HG02840 (cell line): Measurements from ENCODE around the gene CLRN3.

Experiments used
- ATAC-seq: cut with Tn5 transposase; IDR thresholded peaks from one replicate; pipeline ENCODE4 v1.9.1; 2021; ENCODE audit warnings: mild to moderate bottlenecking, moderate library complexity, moderate number of reproducible peaks; ENCODE audit not compliant: unreplicated experiment, low FRiP score

CLRN3 gene

DNA sequence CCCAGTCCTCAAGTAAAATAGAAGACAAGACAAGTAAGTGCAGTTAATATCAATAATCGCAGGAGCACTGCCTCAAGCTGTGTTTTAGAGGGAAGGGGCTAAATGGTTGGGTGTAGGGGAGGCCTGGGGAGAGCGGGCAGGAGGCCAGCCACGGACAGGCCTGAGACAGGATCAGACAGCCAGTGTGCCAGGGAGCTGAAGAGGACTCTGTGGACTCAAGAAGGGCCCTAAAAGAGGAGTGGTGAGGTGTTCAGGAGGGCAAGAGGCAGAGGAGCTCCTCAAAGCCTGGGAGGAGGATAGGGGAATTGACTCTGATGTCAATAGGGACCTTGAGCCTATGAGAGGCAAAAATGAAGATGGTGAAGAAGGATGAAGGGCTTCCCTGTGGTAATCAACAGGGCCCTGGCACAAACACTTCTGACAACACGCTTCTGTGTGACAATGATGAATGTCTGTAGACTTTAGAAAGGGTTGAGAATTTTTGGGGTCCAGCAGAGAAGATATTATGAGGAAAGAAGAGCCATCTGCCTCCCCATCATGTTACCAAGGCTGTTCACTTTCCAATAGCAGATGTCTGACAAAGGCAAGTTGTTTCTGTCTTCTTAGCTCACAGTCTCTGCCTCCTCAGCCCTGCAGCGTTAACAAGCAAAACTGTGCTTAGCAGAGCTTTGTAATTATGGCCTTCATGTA, 11.7 kb upstream of the CLRN3 start:
- no peak for ATAC-seq

DNA sequence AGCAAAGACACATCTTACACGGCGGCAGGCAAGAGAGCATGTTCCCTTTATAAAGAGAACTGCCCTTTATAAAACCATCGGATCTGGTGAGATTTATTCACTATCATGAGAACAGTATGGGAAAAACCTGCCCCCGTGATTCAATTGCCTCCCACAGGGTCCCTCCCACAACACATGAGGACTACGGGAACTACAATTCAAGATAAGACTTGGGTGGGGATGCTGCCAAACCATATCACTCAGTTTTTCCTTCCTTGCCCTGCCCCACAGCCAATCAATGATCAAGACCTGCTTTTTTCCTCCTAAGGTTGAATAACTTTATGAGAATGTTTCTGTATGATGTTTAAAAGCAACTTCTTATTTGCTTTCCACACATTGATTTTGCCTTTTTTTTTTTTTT, 11.0 kb upstream of the CLRN3 start:
- no peak for ATAC-seq

DNA sequence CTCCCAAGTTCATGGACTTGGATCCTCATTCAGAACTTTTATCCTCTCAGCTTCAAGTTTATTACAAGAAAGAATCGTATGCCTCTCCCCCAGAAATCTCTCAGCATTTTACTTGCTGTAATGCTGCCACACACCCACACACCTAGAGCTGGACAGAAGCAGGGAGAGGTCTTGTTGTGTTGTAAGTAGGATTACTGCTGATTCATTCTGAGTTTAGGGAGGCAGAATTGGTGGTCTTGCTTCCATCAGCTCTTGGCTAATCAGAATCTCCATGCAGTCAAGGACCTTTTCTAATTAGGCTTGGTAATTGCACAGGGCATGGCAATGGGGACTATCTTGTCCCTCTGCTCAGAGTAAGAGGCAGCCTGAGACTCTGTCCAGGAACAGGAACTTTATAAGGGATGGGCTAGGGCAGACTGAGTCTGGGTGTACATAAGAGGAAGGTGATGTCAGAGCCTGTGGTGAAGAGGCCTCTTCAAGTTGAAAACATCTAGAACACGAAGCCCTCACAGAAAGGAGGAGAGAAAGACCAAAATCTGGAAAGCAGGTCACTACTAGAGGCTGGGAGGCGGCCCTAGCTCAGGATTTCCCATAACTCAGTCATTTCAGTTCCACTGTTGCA, 7.1 kb upstream of the CLRN3 start:
- ATAC-seq: no peak

DNA sequence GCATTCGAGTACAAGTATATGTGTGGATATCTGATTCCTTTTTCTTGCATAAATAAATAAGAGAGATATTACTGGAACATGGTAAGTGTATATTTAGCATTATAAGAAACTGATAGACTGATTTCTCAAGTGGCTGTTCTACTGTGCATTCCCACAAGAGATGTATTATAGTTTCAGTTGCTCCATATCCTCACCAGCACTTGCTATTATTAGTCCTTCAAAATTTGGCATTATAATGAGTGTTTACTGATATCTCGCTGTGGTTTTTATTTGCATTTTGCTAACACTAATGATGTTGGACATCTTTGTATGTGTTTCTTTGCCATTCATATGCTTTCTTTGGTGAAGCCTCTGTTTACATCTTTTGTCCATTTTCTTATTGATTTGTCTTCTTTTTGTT, 4.4 kb upstream of the CLRN3 start:
- no peak for ATAC-seq

DNA sequence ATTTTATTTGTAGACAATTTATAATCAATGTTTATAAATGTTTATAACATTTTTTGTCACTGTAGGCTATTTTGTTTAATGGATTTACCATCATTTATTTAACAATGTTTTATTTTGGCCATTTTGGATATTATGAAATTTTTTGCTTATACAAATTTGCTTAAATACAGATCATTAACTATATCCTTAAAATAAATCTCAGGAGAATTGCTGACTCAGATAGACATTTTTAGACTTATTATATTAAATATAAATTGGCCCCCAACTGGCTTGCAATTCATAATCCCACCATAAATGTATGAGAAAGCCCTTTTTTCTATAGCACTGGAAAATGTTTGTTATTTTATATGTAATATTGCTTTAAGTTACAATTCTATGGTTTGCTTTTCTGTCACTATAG, 3.8 kb upstream of the CLRN3 start:
- no peak for ATAC-seq

DNA sequence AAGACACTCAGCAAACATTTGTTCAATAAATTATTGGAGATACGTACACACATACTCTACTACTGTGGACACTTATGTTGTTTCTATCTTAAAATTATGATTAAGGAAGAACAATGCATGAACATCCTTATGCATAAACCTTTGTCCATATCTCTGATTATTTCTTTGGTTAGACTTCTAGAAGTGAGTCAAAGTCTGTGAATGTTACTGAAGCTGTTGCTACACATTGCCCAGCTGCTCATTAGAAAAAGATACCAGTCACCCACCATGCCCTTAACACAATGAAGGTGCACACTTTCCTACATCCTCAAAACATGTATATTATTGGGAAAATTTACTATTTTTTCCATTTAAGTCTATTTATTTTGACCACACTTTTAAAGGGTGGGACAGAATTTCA, 1.4 kb upstream of the CLRN3 start:
- ATAC-seq: no peak

DNA sequence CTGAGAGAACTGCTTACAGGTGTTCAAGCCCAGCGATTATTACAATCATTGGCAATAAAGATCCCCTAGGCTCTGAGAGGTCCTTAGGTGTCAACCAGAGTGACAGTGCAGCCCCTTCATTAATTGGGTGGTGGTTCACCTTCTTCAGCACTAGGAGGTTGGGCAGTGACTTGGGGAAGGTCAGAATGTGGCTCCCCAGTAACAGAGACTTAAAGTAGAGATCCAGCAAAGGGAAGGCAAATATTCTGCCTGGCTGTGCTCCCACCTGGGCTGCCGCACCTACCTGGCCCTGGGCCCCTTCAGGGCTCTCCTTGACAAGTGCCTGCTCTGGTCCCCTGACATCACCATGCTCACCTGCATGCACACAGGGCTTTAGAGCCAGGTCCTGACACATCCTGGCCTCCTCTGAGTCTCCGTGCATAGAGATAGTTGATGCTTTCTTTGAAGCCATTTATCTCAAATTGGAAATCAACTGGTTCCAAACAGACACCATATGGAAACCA, 1.9 kb downstream of the CLRN3 start:
- no peak for ATAC-seq

DNA sequence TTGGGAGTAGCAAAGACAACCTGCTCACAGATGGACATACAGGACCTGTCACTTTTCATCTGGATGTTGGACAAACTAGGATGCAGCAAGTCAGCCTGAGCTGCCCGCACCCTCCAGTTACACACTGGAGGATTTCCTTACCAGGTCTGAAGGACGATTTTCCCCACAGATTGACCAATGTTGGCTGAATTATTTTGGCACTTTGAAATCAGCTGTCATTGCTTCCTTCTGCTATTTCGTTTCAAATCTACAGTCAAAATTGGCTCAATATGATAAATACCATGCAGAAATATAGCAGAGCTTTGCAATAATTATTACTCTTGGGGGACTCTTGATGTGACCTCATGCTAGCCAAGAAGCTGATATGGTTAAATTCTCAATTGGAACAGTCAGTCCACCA, 2.5 kb downstream of the CLRN3 start:
- ATAC-seq: no peak

DNA sequence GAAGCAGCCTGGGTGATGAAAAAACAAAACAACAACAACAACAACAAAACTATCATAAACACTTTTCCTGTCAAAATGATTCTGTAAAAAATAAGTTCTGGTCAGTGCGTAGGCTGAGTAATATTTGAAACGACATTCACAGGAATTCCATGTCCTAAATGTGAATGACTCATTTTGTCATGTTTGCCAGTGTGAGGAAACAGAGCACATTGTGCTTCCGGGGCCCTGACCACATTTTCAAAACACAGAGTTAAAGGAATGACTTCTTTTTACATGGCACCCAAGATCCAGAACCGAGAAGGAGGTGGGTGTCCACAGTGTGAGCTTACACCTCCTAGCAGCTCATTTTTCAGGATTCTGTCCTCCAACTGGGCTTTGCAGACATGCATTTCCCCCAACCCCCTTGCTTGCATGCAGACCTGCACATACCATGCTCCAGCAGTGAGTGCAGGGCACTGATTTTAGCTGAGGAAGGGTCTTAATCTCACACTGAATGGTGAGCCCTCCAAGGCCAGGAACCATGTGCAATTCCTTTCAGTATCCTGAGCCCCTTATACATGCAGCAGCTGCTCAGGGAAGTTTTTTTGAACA, 3.0 kb downstream of the CLRN3 start:
- ATAC-seq: no peak

DNA sequence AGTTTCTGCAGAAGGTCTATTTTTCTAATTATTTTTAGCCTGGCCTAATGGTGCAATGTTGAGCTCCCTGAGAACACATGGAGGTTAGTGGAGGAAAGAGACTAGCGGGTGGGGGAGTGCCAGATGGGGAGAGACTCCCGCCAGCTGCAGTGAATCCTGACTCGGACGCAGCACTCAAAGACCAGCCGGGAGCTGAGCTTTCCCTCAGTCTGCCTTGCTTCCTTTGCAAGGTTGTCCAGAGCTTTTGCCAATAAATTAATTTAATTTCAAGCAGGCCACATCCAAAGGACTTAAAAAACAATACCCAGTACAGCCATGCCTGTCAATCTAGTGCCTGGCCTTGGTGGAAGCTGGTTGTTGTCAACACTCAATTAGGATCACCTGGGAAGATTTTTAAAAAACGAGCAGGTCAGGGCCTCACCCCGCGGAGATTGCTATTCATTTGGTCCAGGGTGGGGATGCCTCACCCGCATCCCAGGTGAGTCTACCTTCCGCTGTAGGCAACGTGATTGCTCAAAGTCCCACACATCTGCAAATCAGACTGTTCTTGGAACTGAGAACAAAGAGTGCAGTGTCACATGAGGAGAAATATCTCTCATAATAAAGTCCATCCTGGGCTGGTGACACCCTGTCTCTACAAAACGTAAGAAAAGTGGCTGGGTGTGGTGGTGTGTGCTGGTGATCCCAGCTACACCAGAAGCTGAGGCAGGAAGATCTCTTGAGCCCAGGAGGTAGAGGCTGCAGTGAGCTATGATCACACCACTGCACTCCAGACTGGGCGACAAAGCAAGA, 4.0 kb downstream of the CLRN3 start:
- no peak for ATAC-seq

DNA sequence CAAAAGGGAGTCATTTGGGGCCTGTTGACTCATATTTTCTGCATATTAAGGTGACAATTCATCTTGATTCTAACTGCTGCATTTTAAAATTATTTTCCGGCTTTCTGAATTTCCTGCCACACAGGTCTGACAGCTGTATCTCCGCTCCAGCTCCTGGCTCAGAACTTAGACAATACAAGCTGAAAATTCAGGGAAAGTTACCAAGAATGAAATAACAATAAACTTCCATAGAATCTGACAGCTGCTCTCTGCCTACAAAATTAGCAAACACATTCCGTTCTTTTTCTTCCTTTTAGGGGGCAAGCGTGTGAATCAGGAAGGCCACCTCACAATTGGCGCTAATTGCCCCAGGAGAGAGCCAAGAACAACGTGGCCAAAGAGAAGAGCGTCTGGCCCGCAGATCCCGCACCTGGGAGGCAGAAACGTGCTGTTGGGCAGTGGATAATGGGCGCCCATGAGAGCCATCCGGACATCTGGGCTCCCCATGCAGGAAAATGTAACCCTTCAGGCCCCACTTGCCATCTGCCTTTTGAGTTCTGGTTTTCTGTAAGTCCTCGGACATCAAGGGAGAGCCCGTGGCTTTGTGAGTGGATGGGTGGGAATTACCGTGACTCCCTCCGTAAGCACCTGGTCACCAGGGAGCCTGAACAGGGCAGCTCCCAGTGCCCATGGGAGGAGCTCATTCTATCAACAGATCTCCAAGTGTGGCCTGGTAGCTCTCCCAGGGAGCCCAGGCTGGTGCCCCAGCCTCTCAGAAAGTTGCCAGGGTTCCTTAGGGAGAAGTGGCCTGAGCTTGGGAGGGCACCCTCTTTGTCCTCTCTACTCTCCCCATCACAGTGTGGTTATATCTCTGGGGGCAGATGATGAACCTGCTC, 5.0 kb downstream of the CLRN3 start:
- ATAC-seq: no peak

DNA sequence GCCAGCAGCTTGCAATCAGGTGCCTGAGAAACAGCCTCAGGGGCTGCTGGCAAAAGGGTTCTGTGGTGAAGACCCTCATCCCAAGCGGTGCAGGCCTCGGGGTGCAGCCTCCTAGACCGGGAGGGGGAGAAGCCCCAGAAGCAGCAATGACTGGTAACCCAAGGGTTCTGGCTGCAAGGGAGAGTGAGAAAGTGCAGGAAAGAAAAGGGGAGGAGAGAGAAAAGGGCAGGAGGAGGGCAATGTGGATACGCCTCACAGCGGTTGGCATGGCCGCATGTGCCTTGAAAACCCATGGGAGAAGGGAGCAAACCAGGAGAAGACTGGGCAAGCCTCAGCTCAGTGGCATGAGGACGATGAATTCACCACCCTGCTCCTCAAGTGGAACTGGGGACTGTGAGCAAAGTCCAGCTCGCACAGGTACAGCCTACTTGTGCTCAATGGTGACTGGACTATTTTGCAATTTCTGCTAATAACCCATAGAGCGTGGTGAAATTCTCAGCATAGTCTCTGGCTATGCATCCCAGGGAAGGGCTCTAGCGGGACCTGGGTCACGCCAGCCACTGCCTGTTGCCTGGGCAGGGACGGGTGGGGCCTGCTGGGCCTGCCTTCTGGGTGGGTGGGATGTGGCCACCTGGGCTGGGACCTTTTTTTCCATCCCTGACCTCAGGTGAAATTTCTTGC, 6.2 kb downstream of the CLRN3 start:
- ATAC-seq: no peak

DNA sequence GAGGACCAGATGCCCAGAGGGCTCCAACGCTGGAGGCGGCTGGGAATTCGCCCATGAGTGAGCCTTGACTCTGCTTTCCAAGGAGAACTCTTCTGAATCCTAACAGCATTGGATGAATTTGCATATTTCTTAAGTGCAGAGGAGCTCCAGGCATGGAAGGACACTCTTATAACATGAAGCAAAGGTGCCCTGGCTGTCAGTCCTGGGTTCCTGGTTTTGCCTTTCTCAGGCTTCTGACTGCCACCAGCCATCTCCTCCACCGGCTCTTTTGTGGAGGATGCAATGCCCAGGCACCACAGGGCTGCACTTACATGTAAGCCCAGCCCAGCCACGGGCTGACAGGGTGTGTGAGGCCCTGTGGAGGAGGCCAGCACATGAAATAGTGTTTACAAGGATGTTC, 8.2 kb downstream of the CLRN3 start:
- ATAC-seq: no peak

DNA sequence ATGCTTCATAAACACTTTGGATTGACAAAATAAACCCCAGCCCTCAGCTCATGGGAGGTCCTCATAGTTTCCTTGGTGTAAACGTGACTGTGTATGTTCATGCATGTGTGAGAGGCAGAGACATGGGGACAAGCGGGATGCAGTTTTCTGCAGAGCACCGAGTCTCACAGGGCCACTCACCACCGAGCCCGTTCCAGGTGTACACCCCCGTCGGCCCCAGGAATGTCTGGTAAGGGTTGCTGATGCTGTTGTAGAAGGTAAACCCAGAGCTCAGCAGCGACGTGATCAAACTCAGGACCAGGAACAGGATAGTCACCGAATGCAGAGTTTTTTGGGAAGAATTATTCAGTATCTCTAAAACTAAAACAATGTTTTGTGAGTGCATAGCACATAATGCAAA, 9.2 kb downstream of the CLRN3 start:
- ATAC-seq: no peak

DNA sequence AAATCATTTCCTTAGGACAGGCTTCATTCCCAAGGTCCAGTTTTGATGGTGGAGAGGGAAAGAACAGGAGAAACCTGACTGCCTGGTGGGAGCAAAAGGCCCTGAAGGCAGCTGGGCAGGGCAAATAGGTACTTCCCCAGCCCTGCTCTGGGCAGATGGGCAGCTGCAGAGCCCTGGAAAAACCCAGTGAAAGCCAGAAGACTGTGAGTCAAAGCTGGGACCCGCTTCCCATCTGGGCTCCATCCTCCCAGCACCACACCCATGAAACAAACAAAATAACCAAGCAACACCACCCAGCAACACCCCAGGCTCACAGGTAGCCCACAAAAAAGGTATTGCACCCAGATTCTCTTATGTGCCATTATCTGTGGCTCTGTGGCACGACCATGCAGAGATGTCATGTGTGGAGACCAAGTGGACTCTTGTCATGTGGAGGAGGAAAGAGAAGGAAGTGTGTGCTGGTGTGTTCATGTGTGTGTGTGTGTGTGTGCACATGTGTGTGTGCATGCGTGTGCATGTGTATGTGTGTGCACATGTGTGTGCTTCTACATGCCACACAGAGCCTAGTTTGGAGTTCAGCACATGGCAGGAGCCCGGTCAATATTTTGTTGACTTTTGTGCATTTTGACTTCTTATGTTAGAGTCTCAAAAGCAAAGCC, 9.8 kb downstream of the CLRN3 start:
- no peak for ATAC-seq

DNA sequence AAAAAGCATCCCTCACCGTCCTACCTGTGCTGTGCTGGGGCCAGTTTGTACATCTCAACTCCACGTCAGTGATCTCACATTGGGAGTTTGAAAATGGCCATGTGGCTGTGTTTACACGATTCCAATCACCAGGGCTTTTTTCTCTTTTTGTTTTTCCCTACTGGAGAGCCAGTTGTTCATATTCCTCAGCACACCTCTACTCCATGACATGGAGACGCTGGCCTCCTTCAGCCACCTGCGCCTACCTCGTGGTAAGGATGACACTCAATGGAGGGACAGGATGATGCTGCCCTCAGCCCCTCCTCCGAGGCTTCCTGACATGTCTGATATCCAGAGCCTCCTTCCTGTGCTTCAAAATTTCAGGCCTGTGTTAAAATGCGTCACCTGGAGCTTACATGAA, 10.3 kb downstream of the CLRN3 start:
- ATAC-seq: no peak

DNA sequence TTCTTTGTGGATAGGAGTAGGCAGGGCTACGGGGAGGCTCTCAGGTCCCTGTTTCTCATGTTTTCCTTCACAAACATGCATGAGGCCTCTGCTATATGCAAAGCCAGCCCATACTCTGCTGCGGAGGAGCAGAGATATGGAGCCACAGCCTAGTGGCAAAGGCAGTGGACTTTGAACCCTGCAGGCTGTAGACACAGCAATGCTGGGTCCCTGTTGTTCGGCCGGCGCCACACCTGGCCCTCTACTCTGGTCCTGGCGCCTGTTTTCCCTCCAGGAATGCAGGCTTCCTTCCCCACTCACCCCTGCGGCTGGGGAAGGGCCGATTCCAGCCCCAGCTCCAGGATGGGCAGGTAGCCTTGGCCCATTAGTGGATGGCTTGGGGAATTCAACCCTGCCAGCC, 11.5 kb downstream of the CLRN3 start:
- no peak for ATAC-seq

DNA sequence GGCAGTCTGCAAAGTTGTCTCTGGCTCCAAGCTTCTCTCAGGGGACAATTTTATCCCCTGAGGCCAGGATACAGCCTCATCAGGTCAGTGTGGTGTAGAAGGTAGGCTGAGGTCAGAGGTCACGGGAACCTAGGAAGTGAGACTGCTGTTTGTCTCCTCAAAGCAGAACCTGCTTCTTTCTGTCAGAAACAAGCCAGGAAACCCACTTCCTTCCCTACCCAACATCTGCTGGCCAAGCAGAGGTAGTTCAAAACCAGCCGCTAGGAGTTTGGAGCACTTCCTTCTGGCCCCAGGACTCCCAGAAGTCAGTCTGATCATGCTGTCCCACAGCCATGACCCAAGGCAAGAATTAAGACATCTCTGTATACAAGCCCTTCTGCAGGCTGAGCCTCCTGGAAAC, 12.2 kb downstream of the CLRN3 start:
- no peak for ATAC-seq

DNA sequence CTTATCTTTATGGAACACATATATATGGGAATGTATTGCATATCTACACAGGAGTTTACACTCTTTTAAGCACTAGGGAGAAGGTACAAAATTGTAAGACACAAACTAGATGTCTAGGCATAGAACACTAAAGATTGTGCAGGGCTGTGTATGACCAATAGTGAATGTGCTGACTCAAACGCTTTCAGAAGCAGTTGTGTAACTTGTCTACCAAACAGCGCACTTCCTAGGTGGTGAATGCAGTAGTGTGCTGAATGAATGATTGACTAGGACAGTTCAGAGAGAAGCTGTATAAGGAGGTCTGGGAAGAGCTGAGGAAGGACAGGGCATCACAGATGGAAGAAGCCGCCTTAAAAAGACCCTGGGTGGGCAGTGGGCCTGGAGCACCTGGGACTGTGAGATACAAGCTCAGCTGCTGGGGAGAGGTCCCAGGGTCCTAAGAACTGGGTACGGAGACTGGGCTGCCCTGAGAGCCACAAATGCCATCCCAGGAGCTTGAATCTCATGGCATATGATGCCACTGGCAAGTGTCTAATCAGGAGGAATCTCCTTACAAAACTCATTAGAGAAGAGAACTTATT, 14.2 kb downstream of the CLRN3 start:
- no peak for ATAC-seq
